GM23338 (cell line): Measurements from ENCODE around the gene CYP1A2. TPM values are rescaled to one million over a fixed set of nuclear protein-coding genes. Genes with fewer than 3 reads are reported as not detected.
"Not testable (repeated sequence)": the region's sequence is repeated elsewhere in the genome, so short reads cannot be mapped to it uniquely, and the experiment has no call there.

ENCODE experiments used
- ATAC-seq: fragments of 200-7000 bp; cut with Tn5 transposase; 3 replicates; pipeline ENCODE4 v1.9.1; 2020
- DNase-seq: peaks from one replicate; pipeline ENCODE4 v3.0.0-alpha.2; 2015; ENCODE audit warnings: low spot score
- H2AFZ ChIP-seq: fragments of 200-600 bp; sonication (generic); 2 replicates; pipeline ENCODE4 v1.8.0; 2016; ENCODE audit warnings: antibody characterized with exemption, mild to moderate bottlenecking, moderate library complexity
- H3F3A ChIP-seq: fragments of 200-600 bp; sonication (generic); replicated peaks from 2 replicates; pipeline ENCODE4 v1.8.0; 2017; ENCODE audit warnings: antibody characterized with exemption, mixed run types, low read depth
- H3K27ac ChIP-seq: fragments of 200-600 bp; sonication (generic); 2 replicates; pipeline ENCODE4 v1.6.1; 2016; ENCODE audit warnings: low read depth
- H3K27me3 ChIP-seq: fragments of 200-600 bp; sonication (generic); 2 replicates; pipeline ENCODE4 v1.8.0; 2016; ENCODE audit warnings: mild to moderate bottlenecking, mixed run types, moderate library complexity; ENCODE audit not compliant: insufficient read depth
- H3K36me3 ChIP-seq: fragments of 200-600 bp; sonication (generic); 2 replicates; pipeline ENCODE4 v1.8.0; 2016; ENCODE audit warnings: mild to moderate bottlenecking; ENCODE audit not compliant: insufficient read depth
- H3K4me1 ChIP-seq: fragments of 200-600 bp; sonication (generic); 2 replicates; pipeline ENCODE4 v1.8.0; 2016; ENCODE audit warnings: mild to moderate bottlenecking, moderate library complexity; ENCODE audit not compliant: insufficient read depth
- H3K4me2 ChIP-seq: fragments of 200-600 bp; sonication (generic); 2 replicates; pipeline ENCODE4 v1.7.1; 2017; ENCODE audit warnings: mixed run types
- H3K4me3 ChIP-seq: fragments of 200-600 bp; sonication (generic); 2 replicates; pipeline ENCODE4 v1.6.1; 2016; ENCODE audit warnings: mixed run types
- H3K79me2 ChIP-seq: fragments of 200-600 bp; sonication (generic); replicated peaks from 2 replicates; pipeline ENCODE4 v1.8.0; 2017; ENCODE audit warnings: mild to moderate bottlenecking; ENCODE audit not compliant: insufficient read depth
- H3K9me2 ChIP-seq: fragments of 200-600 bp; sonication (generic); 2 replicates; pipeline ENCODE4 v1.8.0; 2017; ENCODE audit not compliant: insufficient read depth
- H4K20me1 ChIP-seq: fragments of 200-600 bp; sonication (generic); replicated peaks from 2 replicates; pipeline ENCODE4 v1.8.0; 2017; ENCODE audit warnings: mild to moderate bottlenecking; ENCODE audit not compliant: insufficient read depth
- H3K27ac Mint-ChIP-seq: 2 replicates; pipeline ENCODE4 v1.8.0; 2020; ENCODE audit warnings: inconsistent platforms, mild to moderate bottlenecking, moderate library complexity, mixed read lengths
- H3K27me3 Mint-ChIP-seq: 3 replicates; pipeline ENCODE4 v1.8.0; 2022; ENCODE audit warnings: low read depth, mild to moderate bottlenecking, moderate library complexity, mixed read lengths, inconsistent platforms; ENCODE audit not compliant: insufficient read depth, poor library complexity
- H3K36me3 Mint-ChIP-seq: 3 replicates; pipeline ENCODE4 v1.8.0; 2021; ENCODE audit warnings: low read depth, mild to moderate bottlenecking, inconsistent platforms, moderate library complexity, mixed read lengths
- H3K4me1 Mint-ChIP-seq: 3 replicates; pipeline ENCODE4 v1.8.0; 2020; ENCODE audit warnings: mild to moderate bottlenecking, inconsistent platforms, mixed read lengths
- H3K4me3 Mint-ChIP-seq: 3 replicates; pipeline ENCODE4 v1.8.0; 2021; ENCODE audit warnings: moderate library complexity, mild to moderate bottlenecking, inconsistent platforms, mixed read lengths
- H3K9me3 Mint-ChIP-seq: 3 replicates; pipeline ENCODE4 v1.8.0; 2020; ENCODE audit warnings: moderate library complexity, mild to moderate bottlenecking, inconsistent platforms, mixed read lengths
- CREB1 ChIP-seq: fragments of 250-450 bp; sonication (Bioruptor Pico); IDR thresholded peaks from 2 replicates; pipeline ENCODE4 v1.5.0; 2020; ENCODE audit warnings: low read depth, mild to moderate bottlenecking, moderate library complexity
- CTCF ChIP-seq, 2 experiments: fragments of 200-600 bp in 1 of 2; sonication (generic) in 1 of 2; conservative IDR thresholded peaks; 2 replicates each; pipeline versions ENCODE4 v1.5.1 to v1.6.1; 2016 to 2017; ENCODE audit warnings: antibody characterized with exemption in 2 of 2, low read depth in 2 of 2, mild to moderate bottlenecking in 2 of 2, moderate library complexity in 1 of 2
- ETS1 ChIP-seq: IDR thresholded peaks from 2 replicates; pipeline ENCODE4 v1.6.1; 2016; ENCODE audit warnings: antibody characterized with exemption
- EZH2 ChIP-seq: fragments of 200-600 bp; sonication (generic); IDR thresholded peaks from one replicate; pipeline ENCODE4 v1.8.0; 2017; ENCODE audit warnings: antibody characterized with exemption, mild to moderate bottlenecking, low read depth; ENCODE audit not compliant: unreplicated experiment
- JUNB ChIP-seq: IDR thresholded peaks from one replicate; pipeline ENCODE4 v1.6.1; 2016; ENCODE audit warnings: antibody characterized with exemption; ENCODE audit not compliant: unreplicated experiment
- POLR2AphosphoS5 ChIP-seq: IDR thresholded peaks from 2 replicates; pipeline ENCODE4 v1.6.1; 2016; ENCODE audit warnings: antibody characterized with exemption, low read depth
- ZNF114 ChIP-seq: fragments of 250-450 bp; sonication (Bioruptor Pico); IDR thresholded peaks from 2 replicates; pipeline ENCODE4 v1.5.0; 2020; ENCODE audit warnings: mild to moderate bottlenecking, moderate library complexity
- ZNF331 ChIP-seq: fragments of 250-450 bp; sonication (Bioruptor Pico); IDR thresholded peaks from 2 replicates; pipeline ENCODE4 v1.5.0; 2020; ENCODE audit warnings: low read depth, mild to moderate bottlenecking, moderate library complexity
- ZNF462 ChIP-seq: fragments of 250-450 bp; sonication (Bioruptor Pico); IDR thresholded peaks from 2 replicates; pipeline ENCODE4 v1.5.0; 2020; ENCODE audit warnings: mild to moderate bottlenecking, moderate library complexity
- polyA plus RNA-seq: library from polyadenylated mRNA; unstranded; fragments of >200 nt; fragmentation: Nextera tagmentation; extraction: Ambion mirVana; gene quantifications from 2 replicates; pipeline ENCODE4 v1.2.1, GENCODE V29; 2016
- total RNA-seq: library from RNA; depleted of rRNA; stranded (reverse); fragments of >200 nt; shearing (Covaris generic); gene quantifications from 2 replicates; pipeline ENCODE4 v1.2.3, GENCODE V29; 2014
- TF ChIP-seq, protein P1 (sequence below): IDR thresholded peaks from one replicate; pipeline ENCODE4 v1.6.1; 2018; ENCODE audit warnings: antibody characterized with exemption; ENCODE audit not compliant: unreplicated experiment

The CYP1A2 gene
- total and polyA plus RNA-seq, 2 experiments from 2014 or later, result not detected

DNA sequence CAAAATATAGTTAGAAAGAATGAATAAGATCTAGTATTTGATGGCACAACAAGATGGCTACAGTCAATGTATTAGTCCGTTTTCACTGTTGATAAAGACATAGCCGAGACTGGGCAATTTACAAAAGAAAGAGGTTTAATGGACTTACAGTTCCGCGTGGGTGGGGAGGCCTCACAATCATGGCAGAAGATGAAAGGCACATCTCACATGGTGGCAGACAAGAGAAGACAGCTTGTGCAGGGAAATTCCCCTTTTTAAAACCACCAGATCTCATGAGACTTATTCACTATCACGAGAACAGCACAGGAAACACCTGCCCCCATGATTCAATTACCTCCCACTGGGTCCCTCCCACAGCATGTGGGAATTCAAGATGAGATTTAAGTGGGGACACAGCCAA lies 10.4 kb upstream of the CYP1A2 start:
- H3K4me2 ChIP-seq, H3K27ac Mint-ChIP-seq, H3K4me1 Mint-ChIP-seq, H3K4me3 ChIP-seq, H3K36me3 Mint-ChIP-seq, H3K27ac ChIP-seq, H3K4me3 Mint-ChIP-seq, H4K20me1 ChIP-seq, H3K79me2 ChIP-seq, H3K36me3 ChIP-seq, H3K4me1 ChIP-seq, H3F3A ChIP-seq, DNase-seq, H3K9me3 Mint-ChIP-seq, H2AFZ ChIP-seq, ATAC-seq, H3K9me2 ChIP-seq, H3K27me3 ChIP-seq: not testable (repeated sequence)
- peaks cover 12% of the 10 kb centered on the region for H3K27me3 Mint-ChIP-seq

GRCh38 chr15:74742422-74742821 lies 6.2 kb upstream of the CYP1A2 start:
- Mint-ChIP-seq H3K9me3 (peaks cover 5% of the 10 kb centered on the region), H3K36me3 (no peaks in the 10 kb centered on the region), H3K27ac (no peak overlapping the region), H3K4me3 (no peak overlapping the region), H3K27me3 (peaks cover 5% of the 10 kb centered on the region), H3K4me1 (no peaks in the 10 kb centered on the region; the same call in 2 of the 3 replicates)
- H3K4me3 ChIP-seq, result no peak overlapping the region
- ATAC-seq (no peak), DNase-seq (no peak)
- no peak overlapping the region for H3K4me2 ChIP-seq
- no peaks in the 10 kb centered on the region for H3K4me1 ChIP-seq
- no peaks in the 10 kb centered on the region for H3F3A ChIP-seq
- no peaks in the 10 kb centered on the region for H3K27me3 ChIP-seq
- H3K27ac ChIP-seq, result no peak overlapping the region
- no peaks in the 10 kb centered on the region for H3K79me2 ChIP-seq
- H4K20me1 ChIP-seq, result no peaks in the 10 kb centered on the region
- no peak overlapping the region for H2AFZ ChIP-seq
- no peaks in the 10 kb centered on the region for H3K36me3 ChIP-seq
- H3K9me2 ChIP-seq, result no peaks in the 10 kb centered on the region
- TF ChIP-seq ZNF114 (CRISPR knock-in tag), result no peak
- TF ChIP-seq EZH2, result no peak
- TF ChIP-seq ZNF331 (CRISPR knock-in tag), result no peak
- TF ChIP-seq CTCF (conservative IDR thresholded peaks at IDR 0.05; ENCODE audit: low read depth in 2 of 2), result no peak
- TF ChIP-seq CREB1 (CRISPR knock-in tag), result no peak
- TF ChIP-seq, protein P1, sequence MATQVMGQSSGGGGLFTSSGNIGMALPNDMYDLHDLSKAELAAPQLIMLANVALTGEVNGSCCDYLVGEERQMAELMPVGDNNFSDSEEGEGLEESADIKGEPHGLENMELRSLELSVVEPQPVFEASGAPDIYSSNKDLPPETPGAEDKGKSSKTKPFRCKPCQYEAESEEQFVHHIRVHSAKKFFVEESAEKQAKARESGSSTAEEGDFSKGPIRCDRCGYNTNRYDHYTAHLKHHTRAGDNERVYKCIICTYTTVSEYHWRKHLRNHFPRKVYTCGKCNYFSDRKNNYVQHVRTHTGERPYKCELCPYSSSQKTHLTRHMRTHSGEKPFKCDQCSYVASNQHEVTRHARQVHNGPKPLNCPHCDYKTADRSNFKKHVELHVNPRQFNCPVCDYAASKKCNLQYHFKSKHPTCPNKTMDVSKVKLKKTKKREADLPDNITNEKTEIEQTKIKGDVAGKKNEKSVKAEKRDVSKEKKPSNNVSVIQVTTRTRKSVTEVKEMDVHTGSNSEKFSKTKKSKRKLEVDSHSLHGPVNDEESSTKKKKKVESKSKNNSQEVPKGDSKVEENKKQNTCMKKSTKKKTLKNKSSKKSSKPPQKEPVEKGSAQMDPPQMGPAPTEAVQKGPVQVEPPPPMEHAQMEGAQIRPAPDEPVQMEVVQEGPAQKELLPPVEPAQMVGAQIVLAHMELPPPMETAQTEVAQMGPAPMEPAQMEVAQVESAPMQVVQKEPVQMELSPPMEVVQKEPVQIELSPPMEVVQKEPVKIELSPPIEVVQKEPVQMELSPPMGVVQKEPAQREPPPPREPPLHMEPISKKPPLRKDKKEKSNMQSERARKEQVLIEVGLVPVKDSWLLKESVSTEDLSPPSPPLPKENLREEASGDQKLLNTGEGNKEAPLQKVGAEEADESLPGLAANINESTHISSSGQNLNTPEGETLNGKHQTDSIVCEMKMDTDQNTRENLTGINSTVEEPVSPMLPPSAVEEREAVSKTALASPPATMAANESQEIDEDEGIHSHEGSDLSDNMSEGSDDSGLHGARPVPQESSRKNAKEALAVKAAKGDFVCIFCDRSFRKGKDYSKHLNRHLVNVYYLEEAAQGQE, result no peak
- TF ChIP-seq JUNB, result no peak
- no peak for TF ChIP-seq ZNF462 (CRISPR knock-in tag)
- no peak for TF ChIP-seq ETS1
- no peak for TF ChIP-seq POLR2AphosphoS5
